ENCODE results near the gene ULK4. TPM values are rescaled to one million over a fixed set of nuclear protein-coding genes. Genes with fewer than 3 reads are reported as not detected.

Gene ULK4
- total RNA-seq, 1 donor from 2014 or later = 18.6 TPM

DNA sequence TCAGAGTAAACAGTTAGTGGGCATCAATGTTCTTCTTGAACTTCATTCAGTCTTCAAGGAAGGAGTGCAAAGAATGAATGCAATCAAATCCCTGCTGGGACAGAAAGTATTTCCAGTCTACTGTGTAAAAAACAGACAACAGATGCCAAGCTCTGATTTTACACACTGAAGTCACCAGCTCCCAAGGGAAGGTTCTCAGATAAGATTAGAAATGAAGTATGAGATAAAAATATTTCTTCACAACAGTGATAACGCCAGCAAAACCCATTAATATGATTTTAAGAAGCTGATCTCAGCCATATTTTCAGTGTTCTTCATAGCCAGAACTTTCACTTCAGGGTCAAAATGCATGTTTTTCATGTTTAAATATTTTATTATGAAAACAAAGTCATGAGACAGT, 497.0 kb downstream of the ULK4 start:
- CTCF ChIA-PET = no interaction called here
- no peaks in the 10 kb centered on the region for H3K27me3 Mint-ChIP-seq
- TF ChIP-seq CTCF (IDR thresholded peaks at IDR 0.05) = no peak
- ATAC-seq (ENCODE audit: low read depth) (no peak), DNase-seq (no peak)
- H3K4me3 Mint-ChIP-seq = no peak overlapping the region
- intact Hi-C loops (cut with micrococcal nuclease) = no loop called here
- H3K9me3 Mint-ChIP-seq = peaks cover 10% of the 10 kb centered on the region
- peaks cover 3% of the 10 kb centered on the region for H3K36me3 Mint-ChIP-seq (ENCODE audit: low read depth)
- H3K4me1 Mint-ChIP-seq = no peaks in the 10 kb centered on the region
- H3K27ac Mint-ChIP-seq = no peak overlapping the region
- POLR2A ChIA-PET = no interaction called here

- no peaks in the 10 kb centered on the region for H3K4me1 Mint-ChIP-seq
- DNase-seq (no peak), ATAC-seq (ENCODE audit: low read depth) (no peak)
- TF ChIP-seq CTCF (IDR thresholded peaks at IDR 0.05) = no peak
- no peak overlapping the region for H3K27ac Mint-ChIP-seq
- H3K36me3 Mint-ChIP-seq (ENCODE audit: low read depth) = peaks cover 3% of the 10 kb centered on the region
- no peak overlapping the region for H3K4me3 Mint-ChIP-seq
- POLR2A ChIA-PET = no interaction called here
- peaks cover 7% of the 10 kb centered on the region for H3K9me3 Mint-ChIP-seq
- CTCF ChIA-PET = no interaction called here
- H3K27me3 Mint-ChIP-seq = no peaks in the 10 kb centered on the region
- intact Hi-C loops (cut with micrococcal nuclease) = no loop called here
These were observed 497.5 kb downstream of the ULK4 start for GRCh38 chr3:41464401-41464800.

DNA sequence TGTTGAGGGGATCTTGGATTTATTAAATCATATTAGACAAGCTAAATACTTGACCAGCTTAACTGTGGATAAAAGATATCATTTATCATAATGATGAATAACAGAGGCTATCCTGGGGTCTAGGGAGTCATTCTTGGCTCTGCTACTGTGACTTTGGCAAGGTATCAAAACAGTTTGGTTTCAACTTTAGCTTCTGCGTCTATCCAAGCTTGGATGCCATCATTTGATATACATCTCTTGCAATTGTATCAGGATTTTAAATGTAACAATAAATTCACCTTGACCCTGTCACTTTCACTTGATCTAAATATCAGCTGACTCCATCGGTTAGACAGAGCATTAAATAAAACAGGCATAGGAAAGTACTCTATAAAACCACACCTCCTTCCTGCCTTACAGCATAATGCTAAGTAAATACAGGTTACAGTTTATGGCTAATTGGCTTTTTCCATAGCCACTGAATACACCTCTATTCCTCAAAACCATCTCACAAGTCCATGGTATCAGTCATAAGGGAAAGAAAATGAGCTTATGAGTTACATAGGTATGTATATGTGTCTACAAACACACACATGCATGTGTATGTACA, 499.7 kb downstream of the ULK4 start:
- no peaks in the 10 kb centered on the region for H3K27me3 Mint-ChIP-seq
- ChIA-PET POLR2A (no interaction called here), CTCF (no interaction called here)
- ATAC-seq (ENCODE audit: low read depth) (no peak), DNase-seq (no peak)
- no peaks in the 10 kb centered on the region for H3K4me1 Mint-ChIP-seq
- H3K4me3 Mint-ChIP-seq = no peak overlapping the region
- intact Hi-C loops (cut with micrococcal nuclease) = no loop called here
- no peaks in the 10 kb centered on the region for H3K9me3 Mint-ChIP-seq
- no peak overlapping the region for H3K27ac Mint-ChIP-seq
- H3K36me3 Mint-ChIP-seq (ENCODE audit: low read depth) = peaks cover 3% of the 10 kb centered on the region
- no peak for TF ChIP-seq CTCF (IDR thresholded peaks at IDR 0.05)

GRCh38 chr3:41460736-41461135, 501.2 kb downstream of the ULK4 start:
- Mint-ChIP-seq H3K9me3 (no peaks in the 10 kb centered on the region), H3K27me3 (no peaks in the 10 kb centered on the region), H3K4me3 (no peak overlapping the region), H3K4me1 (no peaks in the 10 kb centered on the region), H3K36me3 (ENCODE audit: low read depth) (peaks cover 3% of the 10 kb centered on the region), H3K27ac (no peak overlapping the region)
- CTCF ChIA-PET = no interaction called here
- no peak for ATAC-seq (ENCODE audit: low read depth)
- DNase-seq = no peak
- POLR2A ChIA-PET = no interaction called here
- intact Hi-C loops (cut with micrococcal nuclease) = no loop called here
- TF ChIP-seq CTCF (IDR thresholded peaks at IDR 0.05) = no peak

DNA sequence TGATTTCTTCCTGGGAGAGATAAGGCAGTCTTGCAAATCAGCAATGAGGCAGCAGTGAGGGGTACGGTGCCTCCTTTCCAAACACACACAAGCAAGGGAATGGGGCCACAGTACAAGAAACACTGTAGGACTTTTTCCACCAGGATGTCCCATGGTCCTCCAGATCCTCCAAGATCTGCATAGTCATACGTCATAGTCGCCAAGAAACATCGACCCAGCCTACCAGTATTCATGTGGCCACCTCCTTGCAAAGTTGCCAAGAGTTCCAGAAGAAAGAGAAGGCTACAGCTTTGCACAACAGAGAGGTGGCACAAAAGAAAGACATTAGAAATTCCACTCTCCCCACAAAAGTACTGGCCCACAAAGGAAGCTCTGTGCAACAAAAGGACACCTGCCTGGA, 504.7 kb downstream of the ULK4 start:
- Mint-ChIP-seq H3K4me1 (no peaks in the 10 kb centered on the region), H3K4me3 (no peak overlapping the region), H3K27me3 (no peaks in the 10 kb centered on the region), H3K36me3 (ENCODE audit: low read depth) (peaks cover 6% of the 10 kb centered on the region), H3K27ac (no peak overlapping the region), H3K9me3 (peaks cover 2% of the 10 kb centered on the region)
- ChIA-PET POLR2A (no interaction called here), CTCF (no interaction called here)
- no peak for ATAC-seq (ENCODE audit: low read depth)
- intact Hi-C loops (cut with micrococcal nuclease) = no loop called here
- DNase-seq = no peak
- no peak for TF ChIP-seq CTCF (IDR thresholded peaks at IDR 0.05)
